HCT116 (cell line): ENCODE measurements around the gene INPP1.

Experiments used
- CTCF ChIP-seq, 3 experiments: fragments of 200-600 bp in 1 of 3; sonication (generic) in 1 of 3; IDR thresholded peaks in 2 of 3; conservative IDR thresholded peaks in 1 of 3; 2 replicates each; pipeline ENCODE4 v1.5.1; 2012 to 2017; ENCODE audit warnings: low read depth in 2 of 3, low read length in 2 of 3, antibody characterized with exemption in 1 of 3, borderline replicate concordance in 1 of 3, control low read depth in 1 of 3, mild to moderate bottlenecking in 1 of 3, mixed read lengths in 1 of 3, mixed run types in 1 of 3, moderate library complexity in 1 of 3; ENCODE audit not compliant: insufficient read depth in 1 of 3
- ELF1 ChIP-seq: IDR thresholded peaks from 2 replicates; pipeline ENCODE4 v1.6.1; 2012; ENCODE audit warnings: low read depth, borderline replicate concordance
- YY1 ChIP-seq: IDR thresholded peaks from 2 replicates; pipeline ENCODE4 v1.6.1; 2011; ENCODE audit warnings: low read length, low read depth, moderate library complexity, mild to moderate bottlenecking; ENCODE audit not compliant: insufficient replicate concordance; ENCODE audit errors: extremely low read depth

GRCh38 chr2:190343536-190344275, at the start of gene INPP1:
- no peak for TF ChIP-seq CTCF (IDR thresholded peaks at IDR 0.05 in 2 of 3, conservative IDR thresholded peaks at IDR 0.05 in 1 of 3; ENCODE audit: borderline replicate concordance in 1 of 3, insufficient read depth in 1 of 3, low read depth in 2 of 3, low read length in 2 of 3)
- no peak for TF ChIP-seq ELF1
- no peak for TF ChIP-seq YY1
